GM10266 (cell line): ENCODE measurements around the gene ATG2B.

ENCODE experiments used
- DNase-seq: peaks from one replicate; pipeline ENCODE4 v3.0.0; 2012; ENCODE audit errors: extremely low spot score
- TF ChIP-seq, protein P1 (sequence below): IDR thresholded peaks from 2 replicates; pipeline ENCODE4 v1.5.1; 2012; ENCODE audit warnings: mild to moderate bottlenecking, low read depth; ENCODE audit not compliant: control insufficient read depth, insufficient read depth; ENCODE audit errors: missing control alignments

ATG2B gene

DNA sequence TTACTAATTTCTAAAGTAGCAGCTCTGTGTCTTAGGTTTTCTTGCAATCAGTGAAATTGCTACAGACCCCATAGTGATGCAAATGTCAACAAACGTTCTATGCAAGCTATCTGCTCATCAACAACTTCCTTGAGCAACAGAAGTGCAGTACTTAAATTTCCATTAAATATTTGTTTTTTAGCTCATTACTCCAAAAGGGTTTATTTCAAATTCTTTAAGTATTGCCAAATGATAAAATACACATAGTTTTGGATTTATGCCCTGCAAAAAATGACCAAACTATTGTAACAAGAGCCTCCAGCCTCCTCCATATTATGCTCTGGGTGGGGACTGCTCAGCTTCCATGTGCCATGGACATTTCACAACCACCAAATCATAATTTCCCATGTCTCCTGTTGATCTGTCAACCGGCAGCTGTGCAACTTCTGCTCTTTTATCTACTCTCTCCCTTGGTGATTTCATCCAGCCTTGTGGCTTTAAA is 102.8 kb downstream of the ATG2B start:
- no peak for DNase-seq
- TF ChIP-seq, protein P1, sequence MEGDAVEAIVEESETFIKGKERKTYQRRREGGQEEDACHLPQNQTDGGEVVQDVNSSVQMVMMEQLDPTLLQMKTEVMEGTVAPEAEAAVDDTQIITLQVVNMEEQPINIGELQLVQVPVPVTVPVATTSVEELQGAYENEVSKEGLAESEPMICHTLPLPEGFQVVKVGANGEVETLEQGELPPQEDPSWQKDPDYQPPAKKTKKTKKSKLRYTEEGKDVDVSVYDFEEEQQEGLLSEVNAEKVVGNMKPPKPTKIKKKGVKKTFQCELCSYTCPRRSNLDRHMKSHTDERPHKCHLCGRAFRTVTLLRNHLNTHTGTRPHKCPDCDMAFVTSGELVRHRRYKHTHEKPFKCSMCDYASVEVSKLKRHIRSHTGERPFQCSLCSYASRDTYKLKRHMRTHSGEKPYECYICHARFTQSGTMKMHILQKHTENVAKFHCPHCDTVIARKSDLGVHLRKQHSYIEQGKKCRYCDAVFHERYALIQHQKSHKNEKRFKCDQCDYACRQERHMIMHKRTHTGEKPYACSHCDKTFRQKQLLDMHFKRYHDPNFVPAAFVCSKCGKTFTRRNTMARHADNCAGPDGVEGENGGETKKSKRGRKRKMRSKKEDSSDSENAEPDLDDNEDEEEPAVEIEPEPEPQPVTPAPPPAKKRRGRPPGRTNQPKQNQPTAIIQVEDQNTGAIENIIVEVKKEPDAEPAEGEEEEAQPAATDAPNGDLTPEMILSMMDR: no peak

- TF ChIP-seq, protein P1: no peak
- no peak for DNase-seq
Observed at GRCh38 chr14:96257900-96258299, 105.2 kb downstream of the ATG2B start.

DNA sequence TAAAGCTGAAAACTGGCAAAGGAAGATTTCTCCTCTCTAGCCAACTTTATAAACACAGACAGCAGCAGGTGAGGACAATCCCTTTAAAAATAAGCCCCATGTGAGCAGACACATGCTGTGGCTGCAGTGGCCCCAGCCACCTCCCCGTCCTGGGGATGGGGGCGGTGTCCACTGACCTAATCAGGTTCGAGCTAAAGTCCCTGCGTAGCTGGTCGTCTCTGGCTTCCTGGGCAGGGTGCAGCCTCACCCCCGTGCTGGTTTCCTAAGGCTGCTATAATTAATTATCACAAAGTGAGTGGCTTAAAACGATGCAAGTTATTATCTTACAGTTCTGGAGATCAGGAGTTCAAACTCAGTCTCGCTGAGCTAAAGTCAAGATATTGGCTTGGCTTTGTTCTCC is 106.1 kb downstream of the ATG2B start:
- TF ChIP-seq, protein P1: no peak
- DNase-seq: no peak

DNA sequence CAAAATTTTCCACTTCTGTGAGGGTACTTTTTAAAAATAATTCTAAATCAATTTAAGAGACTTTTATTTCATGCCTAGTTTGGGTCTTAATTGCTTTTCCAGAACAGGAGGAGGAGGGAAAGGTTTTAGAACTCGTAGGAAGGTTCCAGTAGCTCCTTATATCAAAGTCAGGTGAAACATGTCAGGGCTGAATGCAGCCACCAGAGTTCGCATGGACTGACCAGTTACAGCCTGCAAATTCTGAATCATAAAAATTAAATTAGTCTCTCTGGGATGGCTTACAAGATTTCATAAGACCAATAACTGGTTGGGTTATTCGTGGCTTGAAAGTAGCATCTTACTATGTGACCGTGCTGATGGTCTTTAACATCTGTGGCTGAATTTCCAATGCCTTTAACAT is 106.7 kb downstream of the ATG2B start:
- TF ChIP-seq, protein P1: no peak
- no peak for DNase-seq

- TF ChIP-seq, protein P1: no peak
- DNase-seq: no peak
Observed at GRCh38 chr14:96255501-96256366, 107.4 kb downstream of the ATG2B start, which contains the start of gene BDKRB1. TSS of gene BDKRB1 (plus strand) at chr14:96256210. CDS start at chr14:96263683, 7,473 bp downstream.

- DNase-seq: no peak
- TF ChIP-seq, protein P1: no peak
Observed at GRCh38 chr14:96254687-96255086, 108.5 kb downstream of the ATG2B start.

DNA sequence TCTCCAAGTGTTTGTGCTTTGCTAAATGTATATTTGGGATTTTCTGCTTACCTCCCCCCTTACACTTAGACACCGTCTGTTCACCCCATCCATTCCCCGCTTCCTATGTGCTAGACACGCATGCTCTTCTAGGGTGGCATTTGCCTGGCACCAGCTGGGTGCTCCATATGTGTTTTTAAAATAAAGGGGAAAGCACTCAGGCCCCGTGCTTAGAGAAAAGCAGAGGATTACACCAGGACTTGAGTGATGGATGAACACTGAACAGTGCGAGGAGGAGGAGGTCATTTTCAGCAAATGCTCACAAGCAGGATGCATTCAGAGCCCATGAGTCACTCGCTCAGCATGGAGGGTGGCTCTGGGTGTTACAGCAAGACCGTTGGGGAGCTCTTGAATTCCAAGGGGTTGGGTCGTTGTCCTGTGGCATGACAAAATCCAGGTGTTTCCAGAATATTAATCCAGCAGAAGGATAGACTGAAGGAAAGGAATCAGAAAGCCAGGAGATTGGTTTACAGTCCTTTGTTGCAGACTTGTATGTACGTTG is 110.1 kb downstream of the ATG2B start:
- TF ChIP-seq, protein P1: no peak
- DNase-seq: no peak
